GM12865 (cell line): Measurements from ENCODE around the gene MRPL19.

Experiments
- DNase-seq: peaks from one replicate; pipeline ENCODE4 v3.0.0; 2010; ENCODE audit warnings: low read depth
- H3K4me3 ChIP-seq: 2 replicates; pipeline ENCODE4 v1.5.1; 2011; ENCODE audit warnings: mild to moderate bottlenecking, low read depth, low read length, control low read depth
- CTCF ChIP-seq: IDR thresholded peaks from 2 replicates; pipeline ENCODE4 v1.5.1; 2011; ENCODE audit warnings: low read length, control low read depth, low read depth, inconsistent platforms; ENCODE audit not compliant: insufficient read depth; ENCODE audit errors: missing control alignments

The MRPL19 gene

DNA sequence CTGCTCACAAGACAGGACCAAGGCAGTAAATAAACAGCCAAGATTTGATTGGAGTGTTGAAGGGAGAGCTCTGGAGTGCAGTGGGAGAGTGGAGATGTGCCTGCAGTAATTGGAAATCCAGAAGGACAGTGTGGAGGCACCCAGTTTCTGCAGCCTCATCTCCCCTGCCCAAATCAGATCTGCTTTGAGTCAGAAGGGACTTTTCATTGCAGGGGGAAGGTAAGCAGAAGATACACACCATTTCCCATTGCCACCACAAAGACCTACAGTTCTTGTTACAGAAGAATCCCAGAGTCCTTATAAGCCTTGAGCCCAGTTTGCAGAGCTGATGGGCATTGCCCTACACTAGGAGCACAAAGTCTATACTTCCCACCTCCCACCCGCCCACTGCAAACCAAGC lies 91.4 kb downstream of the MRPL19 start:
- DNase-seq: peak; percentile 21
- H3K4me3 ChIP-seq: no peak overlapping the region
- no peak for TF ChIP-seq CTCF
